Measurements from ENCODE around the gene SLC22A2. TPM values are rescaled to one million over a fixed set of nuclear protein-coding genes. Genes with fewer than 3 reads are reported as not detected.
A peak's percentile ranks its signal among the peaks of the same experiment; 100 is the strongest.

SLC22A2 gene
- total RNA-seq, 1 donor from 2014 or later: not detected

- Histone ChIP-seq H3K4me1 (ENCODE audit: insufficient read depth, low read length) (peaks cover 2% of the 10 kb centered on the region), H3K4me2 (ENCODE audit: low read length) (no peak overlapping the region), H3K79me2 (ENCODE audit: insufficient read depth, low read length) (no peaks in the 10 kb centered on the region), H4K20me1 (ENCODE audit: insufficient read depth, low read length) (no peaks in the 10 kb centered on the region), H3K9me3 (ENCODE audit: insufficient read depth, low read depth, low read length) (no peaks in the 10 kb centered on the region), H2AFZ (ENCODE audit: low read depth, low read length) (no peak overlapping the region), H3K4me3 (ENCODE audit: insufficient read depth, low read depth, low read length) (no peak overlapping the region), H3K9ac (ENCODE audit: low read length) (no peak overlapping the region), H3K36me3 (ENCODE audit: insufficient read depth, low read length) (no peaks in the 10 kb centered on the region), H3K27me3 (ENCODE audit: insufficient read depth, low read length) (no peaks in the 10 kb centered on the region), H3K27ac (ENCODE audit: low read depth, low read length) (no peak overlapping the region)
- H3K36me3 Mint-ChIP-seq (ENCODE audit: low read depth, unreplicated experiment): no peaks in the 10 kb centered on the region
- peaks cover 4% of the 10 kb centered on the region for H3K27me3 Mint-ChIP-seq (ENCODE audit: low read depth, unreplicated experiment)
- peaks cover 17% of the 10 kb centered on the region for H3K4me1 Mint-ChIP-seq (ENCODE audit: low read depth, unreplicated experiment)
- FAIRE-seq (no peak), DNase-seq (ENCODE audit: low read depth) (no peak)
- H3K4me3 Mint-ChIP-seq (ENCODE audit: unreplicated experiment): no peak overlapping the region
- H3K27ac Mint-ChIP-seq (ENCODE audit: unreplicated experiment): peak overlapping the region; percentile 17
- TF ChIP-seq, protein P1, sequence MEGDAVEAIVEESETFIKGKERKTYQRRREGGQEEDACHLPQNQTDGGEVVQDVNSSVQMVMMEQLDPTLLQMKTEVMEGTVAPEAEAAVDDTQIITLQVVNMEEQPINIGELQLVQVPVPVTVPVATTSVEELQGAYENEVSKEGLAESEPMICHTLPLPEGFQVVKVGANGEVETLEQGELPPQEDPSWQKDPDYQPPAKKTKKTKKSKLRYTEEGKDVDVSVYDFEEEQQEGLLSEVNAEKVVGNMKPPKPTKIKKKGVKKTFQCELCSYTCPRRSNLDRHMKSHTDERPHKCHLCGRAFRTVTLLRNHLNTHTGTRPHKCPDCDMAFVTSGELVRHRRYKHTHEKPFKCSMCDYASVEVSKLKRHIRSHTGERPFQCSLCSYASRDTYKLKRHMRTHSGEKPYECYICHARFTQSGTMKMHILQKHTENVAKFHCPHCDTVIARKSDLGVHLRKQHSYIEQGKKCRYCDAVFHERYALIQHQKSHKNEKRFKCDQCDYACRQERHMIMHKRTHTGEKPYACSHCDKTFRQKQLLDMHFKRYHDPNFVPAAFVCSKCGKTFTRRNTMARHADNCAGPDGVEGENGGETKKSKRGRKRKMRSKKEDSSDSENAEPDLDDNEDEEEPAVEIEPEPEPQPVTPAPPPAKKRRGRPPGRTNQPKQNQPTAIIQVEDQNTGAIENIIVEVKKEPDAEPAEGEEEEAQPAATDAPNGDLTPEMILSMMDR (IDR thresholded peaks at IDR 0.05; ENCODE audit: insufficient read depth, low read depth, low read length): no peak
- no peak for TF ChIP-seq EZH2 (IDR thresholded peaks at IDR 0.05; ENCODE audit: insufficient read depth, low read length)
- H3K9me3 Mint-ChIP-seq (ENCODE audit: unreplicated experiment): no peaks in the 10 kb centered on the region
Measured at GRCh38 chr6:160247457-160247883, 11.2 kb downstream of the SLC22A2 start.

- Mint-ChIP-seq H3K27ac (ENCODE audit: unreplicated experiment) (no peak overlapping the region), H3K36me3 (ENCODE audit: low read depth, unreplicated experiment) (no peaks in the 10 kb centered on the region)
- TF ChIP-seq EZH2 (IDR thresholded peaks at IDR 0.05; ENCODE audit: insufficient read depth, low read length): no peak
- TF ChIP-seq, protein P1 (IDR thresholded peaks at IDR 0.05; ENCODE audit: insufficient read depth, low read depth, low read length): no peak
Measured at GRCh38 chr6:160240691-160241084, 17.9 kb downstream of the SLC22A2 start.

GRCh38 chr6:160239929-160240690, 18.5 kb downstream of the SLC22A2 start:
- Mint-ChIP-seq H3K4me3 (ENCODE audit: unreplicated experiment) (no peak overlapping the region), H3K27ac (ENCODE audit: unreplicated experiment) (peak overlapping the region; percentile 62), H3K4me1 (ENCODE audit: low read depth, unreplicated experiment) (peaks cover 30% of the 10 kb centered on the region), H3K36me3 (ENCODE audit: low read depth, unreplicated experiment) (no peaks in the 10 kb centered on the region), H3K27me3 (ENCODE audit: low read depth, unreplicated experiment) (no peaks in the 10 kb centered on the region), H3K9me3 (ENCODE audit: unreplicated experiment) (peaks cover 3% of the 10 kb centered on the region)
- H3K4me2 ChIP-seq (ENCODE audit: low read length): no peak overlapping the region
- H3K4me3 ChIP-seq (ENCODE audit: insufficient read depth, low read depth, low read length): no peak overlapping the region
- no peaks in the 10 kb centered on the region for H3K79me2 ChIP-seq (ENCODE audit: insufficient read depth, low read length)
- TF ChIP-seq, protein P1 (IDR thresholded peaks at IDR 0.05; ENCODE audit: insufficient read depth, low read depth, low read length): no peak
- no peak for TF ChIP-seq EZH2 (IDR thresholded peaks at IDR 0.05; ENCODE audit: insufficient read depth, low read length)
- no peaks in the 10 kb centered on the region for H3K27me3 ChIP-seq (ENCODE audit: insufficient read depth, low read length)
- H3K9ac ChIP-seq (ENCODE audit: low read length): no peak overlapping the region
- H3K27ac ChIP-seq (ENCODE audit: low read depth, low read length): no peak overlapping the region
- no peak overlapping the region for H2AFZ ChIP-seq (ENCODE audit: low read depth, low read length)
- H4K20me1 ChIP-seq (ENCODE audit: insufficient read depth, low read length): no peaks in the 10 kb centered on the region
- no peaks in the 10 kb centered on the region for H3K36me3 ChIP-seq (ENCODE audit: insufficient read depth, low read length)
- H3K9me3 ChIP-seq (ENCODE audit: insufficient read depth, low read depth, low read length): no peaks in the 10 kb centered on the region
- H3K4me1 ChIP-seq (ENCODE audit: insufficient read depth, low read length): peaks cover 3% of the 10 kb centered on the region
- peak; percentile 41 for DNase-seq (ENCODE audit: low read depth)
- no peak for FAIRE-seq

More at GRCh38 chr6:160240691-160241084, 17.9 kb downstream of the SLC22A2 start:
- Histone ChIP-seq H3K4me1 (ENCODE audit: insufficient read depth, low read length) (peaks cover 3% of the 10 kb centered on the region), H3K36me3 (ENCODE audit: insufficient read depth, low read length) (no peaks in the 10 kb centered on the region), H4K20me1 (ENCODE audit: insufficient read depth, low read length) (no peaks in the 10 kb centered on the region), H2AFZ (ENCODE audit: low read depth, low read length) (no peak overlapping the region), H3K9me3 (ENCODE audit: insufficient read depth, low read depth, low read length) (no peaks in the 10 kb centered on the region), H3K4me2 (ENCODE audit: low read length) (no peak overlapping the region), H3K27me3 (ENCODE audit: insufficient read depth, low read length) (no peaks in the 10 kb centered on the region), H3K9ac (ENCODE audit: low read length) (no peak overlapping the region), H3K4me3 (ENCODE audit: insufficient read depth, low read depth, low read length) (no peak overlapping the region), H3K79me2 (ENCODE audit: insufficient read depth, low read length) (no peaks in the 10 kb centered on the region), H3K27ac (ENCODE audit: low read depth, low read length) (no peak overlapping the region)
- H3K4me3 Mint-ChIP-seq (ENCODE audit: unreplicated experiment): no peak overlapping the region
- no peak for DNase-seq (ENCODE audit: low read depth)
- peaks cover 3% of the 10 kb centered on the region for H3K9me3 Mint-ChIP-seq (ENCODE audit: unreplicated experiment)
- H3K4me1 Mint-ChIP-seq (ENCODE audit: low read depth, unreplicated experiment): peaks cover 30% of the 10 kb centered on the region
- H3K27me3 Mint-ChIP-seq (ENCODE audit: low read depth, unreplicated experiment): no peaks in the 10 kb centered on the region
- FAIRE-seq: no peak

Data from astrocyte (in vitro differentiated cells and primary cell).